CD4-positive, alpha-beta T cell treated with Interleukin-4 for 4 hours (primary cell): ENCODE results near the gene RIPK3.
"Not testable (repeated sequence)": the region's sequence is repeated elsewhere in the genome, so short reads cannot be mapped to it uniquely, and the experiment has no call there.

ENCODE experiments used
- DNase-seq: peaks from one replicate; pipeline ENCODE4 v3.0.0-alpha.2; 2020

Gene RIPK3

GRCh38 chr14:24369463-24369862, 29.7 kb upstream of the RIPK3 start:
- DNase-seq = no peak

DNA sequence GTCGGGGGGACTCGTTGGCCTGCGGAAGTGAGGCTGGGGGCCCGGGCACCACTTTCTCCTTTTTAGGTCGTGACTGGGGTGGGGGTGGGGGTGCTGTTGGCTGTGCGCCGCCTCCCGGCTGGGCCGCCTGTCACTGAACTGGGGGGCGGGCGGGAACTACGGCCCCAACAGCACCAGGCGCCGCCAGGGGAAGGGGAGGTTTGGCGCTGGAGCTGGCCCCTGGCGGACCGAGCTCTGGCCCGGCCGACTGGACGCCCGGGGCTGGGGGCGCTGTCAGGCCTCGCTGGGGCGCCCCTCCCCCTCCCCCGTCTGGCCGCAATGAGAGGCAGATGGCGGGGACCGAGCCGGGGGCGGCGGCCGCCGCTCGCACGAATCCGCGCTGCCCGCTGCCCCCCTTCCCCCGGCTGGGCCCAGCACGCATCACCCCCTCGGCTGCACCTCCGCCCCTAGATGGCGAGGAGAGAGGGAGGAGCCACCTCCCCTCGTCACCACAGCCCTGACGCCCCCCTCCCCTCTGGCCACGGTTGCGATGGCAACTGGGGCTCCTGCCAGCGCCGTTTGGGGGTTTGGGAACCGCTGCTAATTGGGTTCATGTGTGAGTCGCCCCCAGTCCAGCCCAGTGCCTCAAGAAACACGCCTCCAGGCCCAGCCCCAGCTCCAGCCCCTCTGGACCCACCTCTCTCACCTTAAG, 28.9 kb upstream of the RIPK3 start:
- peak; percentile 2 for DNase-seq

DNA sequence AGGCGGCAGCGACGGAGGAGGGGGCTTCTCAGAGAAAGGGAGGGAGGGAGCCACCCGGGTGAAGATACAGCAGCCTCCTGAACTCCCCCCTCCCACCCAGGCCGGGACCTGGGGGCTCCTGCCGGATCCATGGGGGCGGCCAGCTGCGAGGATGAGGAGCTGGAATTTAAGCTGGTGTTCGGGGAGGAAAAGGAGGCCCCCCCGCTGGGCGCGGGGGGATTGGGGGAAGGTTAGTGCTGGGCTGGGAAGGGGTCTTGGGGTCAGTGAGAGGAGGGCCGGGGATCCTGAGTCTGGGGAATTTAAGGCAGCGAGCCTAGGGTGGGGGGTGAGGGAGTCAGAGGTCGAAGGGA, 28.4 kb upstream of the RIPK3 start:
- no peak for DNase-seq

GRCh38 chr14:24367514-24368211, 27.9 kb upstream of the RIPK3 start, which contains the start of gene NFATC4:
NFATC4 (plus strand) TSS chr14:24368184; CDS start chr14:24368341, 157 bp downstream.
- DNase-seq = no peak

DNA sequence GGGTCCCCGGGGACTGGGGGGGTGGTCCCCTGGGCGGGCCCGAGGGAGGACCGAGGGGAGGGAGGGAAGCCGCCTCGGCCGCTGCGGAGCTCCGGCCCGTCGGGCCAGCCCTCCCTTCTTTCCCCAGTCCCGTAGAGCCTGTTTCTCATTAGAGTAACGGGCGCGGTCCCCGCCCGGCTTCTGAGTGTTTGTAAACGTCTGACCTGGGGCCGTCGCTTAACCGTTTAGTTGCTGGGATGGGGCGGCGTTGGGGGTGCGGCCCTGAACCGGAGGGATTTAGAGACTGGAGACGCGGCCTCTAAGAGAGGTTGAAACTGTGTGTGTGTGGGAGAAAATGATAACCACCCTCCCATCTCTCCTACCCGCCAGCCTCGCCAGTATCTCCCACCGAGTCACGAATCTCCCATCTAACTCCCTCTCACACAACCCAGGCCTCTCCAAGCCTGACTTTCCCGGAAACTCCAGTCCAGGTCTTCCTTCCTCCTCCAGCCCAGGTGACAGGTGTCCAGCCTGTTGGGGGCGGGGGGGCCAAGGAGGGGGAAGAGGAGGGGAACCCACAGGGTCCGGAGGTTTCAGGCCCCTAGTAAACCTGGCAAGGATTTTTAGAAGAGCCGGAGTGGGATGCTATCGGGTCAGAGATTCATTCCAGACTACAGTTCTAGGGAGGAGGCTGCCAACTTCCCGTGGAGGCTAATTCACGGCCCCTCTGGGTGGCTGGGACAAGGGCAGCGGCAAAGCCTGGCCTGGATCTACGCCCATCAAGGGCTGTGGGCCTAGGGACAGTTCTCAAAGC, 27.1 kb upstream of the RIPK3 start:
- DNase-seq = no peak

DNA sequence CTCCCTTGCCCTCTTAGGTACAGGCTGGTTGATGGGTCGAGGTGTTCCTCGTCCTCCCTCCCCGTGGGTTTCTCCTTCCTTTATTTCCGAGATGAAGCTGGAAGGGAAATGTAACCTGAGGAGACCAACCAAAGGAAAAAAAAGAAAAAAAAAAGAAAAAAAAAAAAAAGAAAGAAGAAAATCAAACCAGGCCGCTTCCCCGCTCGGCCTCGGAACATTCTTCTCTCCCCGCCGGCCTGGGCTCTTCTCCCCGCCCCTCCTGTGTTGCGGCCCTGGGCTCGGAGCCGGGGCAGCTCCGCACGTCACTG, 26.6 kb upstream of the RIPK3 start:
- no peak for DNase-seq

DNA sequence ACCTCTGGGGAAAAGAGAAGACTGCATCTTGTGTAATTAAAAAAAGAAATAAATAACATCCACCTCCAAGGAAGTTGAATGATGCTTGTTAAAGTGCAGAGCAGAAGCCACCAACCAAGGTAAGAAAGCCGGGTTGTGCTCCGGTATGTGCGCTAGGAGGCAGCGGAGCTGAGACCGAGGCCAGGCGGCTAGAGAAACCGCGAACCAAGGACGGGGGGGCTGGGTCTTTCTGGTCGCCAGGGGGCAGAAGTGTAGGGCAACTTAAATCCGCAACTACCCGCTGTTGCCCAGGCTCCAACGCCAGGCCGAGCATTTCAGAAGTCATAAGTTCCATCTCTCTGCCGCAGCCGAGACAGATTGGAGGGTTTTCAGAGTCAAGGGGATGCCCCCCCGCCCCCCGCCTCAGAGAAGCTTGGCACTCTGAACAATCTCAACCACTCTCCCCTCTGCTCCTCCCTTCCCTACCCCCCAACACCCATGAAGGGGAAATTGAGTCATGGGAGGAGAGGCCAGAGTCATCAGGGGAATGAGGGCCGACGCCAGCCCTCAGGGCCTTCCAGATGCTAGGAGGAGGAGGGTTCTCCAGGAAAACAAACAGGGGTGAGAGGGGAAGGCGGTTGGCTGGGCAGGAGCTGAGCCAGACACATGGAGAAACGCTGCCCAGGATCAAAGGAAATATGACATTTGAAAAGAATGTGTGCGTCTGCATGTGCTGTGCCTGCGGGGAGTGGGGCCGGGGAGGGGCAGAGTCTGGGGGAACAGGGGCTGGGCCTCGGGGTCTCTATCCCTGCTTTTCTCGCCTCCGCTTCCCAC, 26.0 kb upstream of the RIPK3 start:
- DNase-seq = peak; percentile 55

DNA sequence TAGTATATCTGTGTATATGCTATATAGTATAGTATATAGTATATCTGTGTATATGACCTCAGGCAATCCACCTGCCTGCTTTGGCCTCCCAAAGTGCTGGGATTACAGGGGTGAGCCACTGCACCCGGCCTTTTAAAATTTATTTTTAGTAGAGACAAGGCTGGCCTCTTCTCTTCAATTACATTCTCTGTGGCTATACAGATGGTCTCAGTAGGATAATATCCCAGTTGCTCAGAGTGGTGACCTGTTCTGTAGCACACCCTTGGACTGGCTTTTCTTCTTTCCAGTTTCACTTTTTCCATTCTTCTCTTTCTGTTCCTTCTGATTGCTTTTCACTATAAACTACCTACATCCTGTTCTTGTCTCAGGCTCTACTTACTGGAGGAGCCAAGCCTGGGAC, 25.1 kb upstream of the RIPK3 start:
- DNase-seq = no peak

DNA sequence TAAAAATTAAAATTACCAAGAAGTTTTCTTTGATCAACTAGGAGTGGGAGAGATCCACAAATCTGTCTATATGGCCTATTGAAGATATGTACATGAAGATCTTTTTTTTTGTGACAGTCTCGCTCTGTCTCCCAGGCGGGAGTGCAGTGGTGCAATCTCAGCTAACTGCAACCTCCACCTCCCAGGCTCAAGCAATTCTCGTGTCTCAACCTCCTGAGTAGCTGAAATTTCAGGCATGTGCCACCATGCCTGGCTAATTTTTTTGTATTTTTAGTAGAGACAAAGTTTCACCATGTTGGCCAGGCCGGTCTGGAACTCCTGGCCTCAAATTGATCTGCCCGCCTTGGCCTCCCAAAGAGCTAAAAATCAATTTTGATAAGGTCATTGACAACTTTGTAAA, 23.6 kb upstream of the RIPK3 start:
- DNase-seq = no peak

GRCh38 chr14:24362241-24362960, 22.6 kb upstream of the RIPK3 start:
- no peak for DNase-seq

- DNase-seq = no peak
Observed at GRCh38 chr14:24361326-24361725, 21.5 kb upstream of the RIPK3 start.

DNA sequence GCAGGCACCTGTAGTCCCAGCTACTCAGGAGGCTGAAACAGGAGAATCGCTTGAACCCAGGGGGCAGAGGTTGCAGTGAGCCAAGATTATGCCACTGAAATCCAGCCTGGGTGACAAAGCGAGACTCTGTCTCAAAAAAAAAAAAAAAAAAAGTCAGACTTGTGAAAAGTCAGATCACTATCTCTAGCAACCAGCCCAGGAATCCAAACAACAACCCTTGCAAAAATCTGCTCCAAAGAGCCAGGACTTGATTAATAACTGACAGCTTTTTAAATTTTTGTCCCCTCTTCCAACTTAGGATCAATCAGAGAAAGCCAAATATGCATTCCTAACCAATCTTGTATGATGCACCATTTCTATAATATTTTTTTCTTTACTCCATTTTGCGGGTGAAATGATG, 20.5 kb upstream of the RIPK3 start:
- no peak for DNase-seq

DNA sequence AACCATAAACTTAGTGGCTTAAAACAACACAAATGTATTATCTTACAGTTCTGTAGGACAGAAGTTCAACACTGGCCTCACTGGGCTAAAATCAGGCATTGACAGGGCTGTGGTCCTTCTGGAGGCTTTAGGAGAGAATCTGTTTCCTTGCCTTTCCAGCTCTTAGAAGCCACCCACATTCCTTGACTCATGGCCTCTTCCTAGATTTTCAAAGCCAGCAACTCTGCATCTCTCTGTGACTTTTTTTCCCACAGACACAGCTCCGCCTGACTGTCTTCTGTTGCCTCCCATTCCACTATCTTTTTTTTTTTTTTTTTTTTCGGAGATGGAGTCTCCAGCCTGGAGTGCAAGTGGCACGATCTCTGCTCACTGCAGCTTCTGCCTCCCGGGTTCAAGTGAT, 16.4 kb upstream of the RIPK3 start:
- no peak for DNase-seq

DNA sequence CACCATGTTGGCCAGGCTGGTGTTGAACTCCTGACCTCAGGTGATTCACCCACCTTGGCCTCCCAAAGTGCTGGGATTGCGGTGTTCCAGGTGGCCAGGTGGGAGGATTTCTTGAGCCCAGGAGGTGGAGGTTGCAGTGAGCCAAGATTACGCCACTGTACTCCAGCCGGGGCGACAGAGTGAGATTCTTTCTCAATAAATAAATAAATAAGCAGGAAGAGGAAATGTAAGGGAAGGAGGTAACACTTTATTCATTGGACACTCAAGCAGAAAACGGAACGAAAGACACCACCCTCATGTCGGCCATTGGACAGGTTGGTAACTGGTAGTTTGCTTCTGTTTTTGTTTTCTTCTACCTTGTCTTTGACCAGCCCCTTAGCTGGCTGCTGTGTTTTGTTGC, 15.2 kb upstream of the RIPK3 start:
- no peak for DNase-seq

DNA sequence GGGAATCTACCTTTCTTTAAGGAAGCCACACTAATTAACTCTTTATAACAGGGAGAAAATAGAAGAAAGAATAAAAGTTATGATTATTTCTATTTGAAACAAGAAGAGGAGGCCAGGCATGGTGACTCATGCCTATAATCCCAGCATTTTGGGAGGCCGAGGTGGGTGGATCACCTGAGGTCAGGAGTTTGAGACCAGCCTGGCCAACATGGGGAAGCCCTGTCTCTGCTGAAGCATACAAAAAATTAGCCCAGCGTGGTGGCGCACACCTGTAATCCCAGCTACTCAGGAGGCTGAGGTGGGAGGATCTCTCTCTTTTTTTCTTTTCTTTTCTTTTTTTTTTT, 14.7 kb upstream of the RIPK3 start:
- not testable (repeated sequence) for DNase-seq

DNA sequence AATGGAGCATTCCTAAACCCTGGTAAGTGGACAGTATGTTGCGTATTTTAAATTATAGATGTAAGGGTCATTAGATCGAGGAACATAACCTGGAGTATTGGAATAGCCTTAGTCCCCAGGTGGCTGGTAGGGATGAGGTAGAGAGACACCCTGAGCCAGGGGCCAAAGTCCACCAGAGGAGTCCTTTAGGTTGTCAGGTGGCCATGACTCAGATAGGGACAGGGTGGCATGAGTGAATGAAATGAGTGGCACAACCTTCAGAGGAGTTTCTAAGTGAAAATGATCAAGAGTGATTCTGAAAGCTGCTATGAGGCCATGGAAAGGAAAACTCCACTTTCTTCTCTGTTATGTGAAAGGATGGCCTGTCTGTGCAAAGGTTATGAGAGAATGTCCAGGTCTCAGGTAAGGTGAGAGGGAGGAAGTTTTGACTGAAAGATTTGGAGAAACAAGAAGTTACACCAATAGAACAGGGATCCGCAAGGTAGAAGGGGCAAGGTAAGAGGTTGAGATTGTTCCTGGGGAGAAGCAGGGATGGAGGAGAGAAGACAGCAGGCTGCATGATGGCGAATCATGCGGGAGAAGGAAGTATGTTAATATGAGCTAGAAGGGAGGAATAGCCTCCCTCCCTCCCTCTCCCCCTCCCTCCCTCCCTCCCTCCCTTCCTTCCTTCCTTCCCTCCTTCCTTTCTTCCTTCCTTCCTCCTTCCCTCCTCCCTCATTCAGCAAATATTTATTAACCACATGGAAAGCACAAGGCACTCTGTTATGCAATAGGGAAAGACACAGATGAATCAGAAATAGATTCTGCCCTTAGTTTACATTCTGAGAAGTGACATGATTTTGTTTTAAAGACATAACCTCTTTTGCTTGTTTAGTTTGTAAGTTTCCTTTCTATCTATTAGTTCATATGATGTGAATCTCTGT, 14.0 kb upstream of the RIPK3 start:
- no peak for DNase-seq

DNA sequence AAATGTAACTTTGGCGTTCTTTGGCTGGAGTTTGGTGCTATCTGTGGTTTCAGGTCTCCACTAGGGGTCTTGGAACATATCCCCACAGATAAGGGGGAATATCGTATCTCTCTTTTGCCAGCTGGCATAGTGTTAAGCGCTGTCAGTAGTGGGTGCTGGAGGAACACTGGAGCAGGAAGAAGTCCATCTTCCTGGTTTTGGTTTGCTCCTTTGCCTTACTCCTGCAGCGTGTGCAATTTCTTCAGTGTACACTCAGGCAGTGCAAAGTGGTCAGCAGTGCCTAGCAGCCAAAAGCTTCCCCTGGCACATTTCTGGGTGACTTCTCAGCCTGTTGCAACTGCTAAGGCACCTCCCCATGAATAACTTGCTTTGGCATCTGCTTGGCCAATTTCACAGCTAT, 11.7 kb upstream of the RIPK3 start:
- DNase-seq = no peak

GRCh38 chr14:24349742-24350141, 10.0 kb upstream of the RIPK3 start:
- no peak for DNase-seq

DNA sequence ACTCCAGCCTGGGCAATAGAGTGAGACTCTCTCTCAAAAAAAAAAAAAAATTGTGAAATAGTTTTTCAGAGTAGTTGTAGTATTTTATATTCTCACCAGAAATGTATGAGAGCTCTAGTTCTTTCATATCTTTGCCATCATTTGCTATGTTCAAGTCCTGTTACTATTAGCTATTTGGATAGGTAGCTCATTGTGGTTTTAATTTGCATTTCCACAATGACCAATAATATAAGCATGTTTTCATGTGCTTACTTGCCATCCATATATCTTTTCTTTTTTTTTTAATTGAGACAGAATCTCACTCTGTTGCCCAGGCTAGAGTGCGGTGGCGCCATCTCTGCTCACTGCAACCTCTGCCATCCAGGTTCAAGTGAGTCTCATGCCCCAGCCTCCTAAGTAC, 8.4 kb upstream of the RIPK3 start:
- DNase-seq = no peak

- DNase-seq = no peak
Observed at GRCh38 chr14:24347134-24347533, 7.3 kb upstream of the RIPK3 start.

DNA sequence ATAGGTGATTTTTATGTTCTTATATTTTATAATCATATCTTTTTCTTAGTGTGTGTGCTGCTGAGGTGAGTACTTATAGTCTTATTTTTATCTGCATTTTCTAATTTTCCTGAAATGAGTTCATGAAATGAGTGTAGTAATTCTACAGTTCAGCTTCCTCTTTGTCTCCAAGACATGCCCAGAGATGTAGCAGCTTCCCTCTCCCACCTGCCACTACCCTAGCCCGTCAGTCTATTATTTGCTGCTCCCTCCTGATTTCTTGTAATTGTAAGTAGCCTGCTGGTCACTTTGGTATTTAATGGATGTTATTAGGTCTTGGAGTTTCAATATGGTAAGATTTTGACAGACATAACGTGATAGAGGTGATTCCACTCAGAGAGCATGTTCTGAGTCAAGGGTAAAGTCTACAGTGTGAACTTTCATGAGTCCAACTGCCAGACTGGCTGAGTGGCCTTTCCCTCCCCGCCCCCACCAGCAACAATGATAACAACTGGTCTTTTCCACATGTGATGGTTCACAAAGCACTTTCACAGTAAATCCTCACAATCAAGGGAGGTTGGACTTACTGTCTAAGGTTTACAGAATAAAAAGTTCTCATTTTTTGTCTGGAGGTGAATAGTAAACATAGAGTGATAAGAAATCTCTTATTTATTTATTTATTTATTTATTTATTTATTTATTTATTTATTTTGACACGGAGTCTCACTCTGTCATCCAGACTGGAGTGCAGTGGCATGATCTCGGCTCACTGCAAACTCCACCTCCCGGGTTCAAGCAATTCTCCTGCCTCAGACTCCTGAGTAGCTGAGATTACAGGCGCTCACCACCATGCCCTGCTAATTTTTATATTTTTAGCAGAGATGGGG, 4.2 kb upstream of the RIPK3 start:
- no peak for DNase-seq
